Osteocyte (in vitro differentiated cells): ENCODE measurements around the gene KYAT1. TPM values are rescaled to one million over a fixed set of nuclear protein-coding genes. Genes with fewer than 3 reads are reported as not detected.

Source experiments
- DNase-seq: peaks from one replicate; pipeline ENCODE4 v3.0.0; 2021; ENCODE audit warnings: mixed read lengths; ENCODE audit not compliant: unreplicated experiment; ENCODE audit errors: extremely low spot score
- H3K27ac Mint-ChIP-seq: one replicate; pipeline ENCODE4 v1.8.0; 2021; ENCODE audit warnings: mild to moderate bottlenecking, mixed read lengths; ENCODE audit not compliant: unreplicated experiment
- H3K27me3 Mint-ChIP-seq: one replicate; pipeline ENCODE4 v1.8.0; 2021; ENCODE audit warnings: mixed read lengths; ENCODE audit not compliant: unreplicated experiment
- H3K36me3 Mint-ChIP-seq: one replicate; pipeline ENCODE4 v1.8.0; 2021; ENCODE audit warnings: mixed read lengths; ENCODE audit not compliant: unreplicated experiment
- H3K4me1 Mint-ChIP-seq: one replicate; pipeline ENCODE4 v1.8.0; 2021; ENCODE audit warnings: mixed read lengths; ENCODE audit not compliant: unreplicated experiment
- H3K4me3 Mint-ChIP-seq: one replicate; pipeline ENCODE4 v1.8.0; 2021; ENCODE audit warnings: mild to moderate bottlenecking, moderate library complexity, mixed read lengths; ENCODE audit not compliant: unreplicated experiment
- H3K9me3 Mint-ChIP-seq: one replicate; pipeline ENCODE4 v1.8.0; 2021; ENCODE audit warnings: mixed read lengths; ENCODE audit not compliant: unreplicated experiment
- CTCF ChIP-seq: fragments of 200-600 bp; sonication (generic); IDR thresholded peaks from 2 replicates; pipeline ENCODE4 v1.5.0; 2021; ENCODE audit warnings: antibody characterized with exemption, mild to moderate bottlenecking, moderate library complexity
- total RNA-seq: library from RNA; stranded (reverse); gene quantifications from 2 replicates; pipeline ENCODE4 v1.2.1, GENCODE V29; 2021

The KYAT1 gene
- total RNA-seq, 1 donor from 2014 or later: 6.5 TPM

GRCh38 chr9:128792978-128793686 is 88.6 kb downstream of the KYAT1 start:
- no peak for TF ChIP-seq CTCF
- no peak for DNase-seq

DNA sequence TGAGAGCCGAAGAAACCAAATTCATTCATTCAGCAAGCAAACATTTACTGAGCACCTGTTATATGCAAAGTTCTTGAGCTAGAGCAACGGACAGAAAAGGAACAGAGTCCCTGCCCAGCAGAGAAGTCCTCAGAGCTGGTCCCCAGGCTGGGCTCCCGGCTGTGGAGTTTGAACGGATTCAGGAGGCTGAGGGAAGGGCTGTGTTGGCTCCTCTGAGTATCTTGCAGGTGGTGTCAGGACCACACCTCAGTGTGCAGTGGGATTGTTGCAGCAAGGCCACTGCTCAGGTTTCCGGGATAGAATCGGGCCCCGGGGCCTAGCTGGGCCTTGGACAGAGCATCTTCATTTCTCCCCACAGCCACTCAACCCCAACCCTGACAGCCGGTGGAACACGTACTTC is 89.6 kb downstream of the KYAT1 start:
- Mint-ChIP-seq H3K27ac (no peak overlapping the region), H3K4me1 (peaks cover 9% of the 10 kb centered on the region)

More at GRCh38 chr9:128792978-128793686, 88.6 kb downstream of the KYAT1 start:
- Mint-ChIP-seq H3K27me3 (no peaks in the 10 kb centered on the region), H3K4me1 (peaks cover 6% of the 10 kb centered on the region), H3K9me3 (no peaks in the 10 kb centered on the region), H3K4me3 (no peak overlapping the region), H3K36me3 (peaks cover 32% of the 10 kb centered on the region), H3K27ac (no peak overlapping the region)

DNA sequence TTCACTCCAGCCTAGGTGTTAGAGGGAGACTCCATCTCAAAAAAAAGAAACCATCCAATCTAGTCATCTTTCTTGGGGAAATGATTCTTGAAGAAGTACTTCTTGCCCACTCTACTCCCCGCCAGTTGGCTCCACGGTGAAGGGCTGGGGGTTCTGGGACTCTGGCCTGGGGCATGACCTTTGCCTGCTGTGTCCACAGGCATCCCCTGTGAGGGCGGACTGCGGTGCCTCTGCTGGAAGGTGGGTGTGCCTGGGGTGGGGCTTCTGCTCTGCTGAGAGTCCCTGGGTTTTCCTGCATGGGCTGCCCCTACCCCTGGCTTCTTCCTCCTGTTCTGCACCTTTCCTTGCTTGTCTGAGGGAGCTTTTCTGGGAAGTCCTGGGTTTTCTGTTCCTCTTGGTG is 91.2 kb downstream of the KYAT1 start:
- no peak for DNase-seq
- no peak overlapping the region for H3K27ac Mint-ChIP-seq
- no peak for TF ChIP-seq CTCF
- H3K9me3 Mint-ChIP-seq: no peaks in the 10 kb centered on the region
- H3K36me3 Mint-ChIP-seq: peaks cover 26% of the 10 kb centered on the region
- H3K4me3 Mint-ChIP-seq: no peak overlapping the region
- no peaks in the 10 kb centered on the region for H3K27me3 Mint-ChIP-seq
- H3K4me1 Mint-ChIP-seq: peaks cover 14% of the 10 kb centered on the region

More for the DNA sequence above, 89.6 kb downstream of the KYAT1 start:
- H3K9me3 Mint-ChIP-seq: no peaks in the 10 kb centered on the region
- H3K36me3 Mint-ChIP-seq: peaks cover 28% of the 10 kb centered on the region
- TF ChIP-seq CTCF: no peak
- DNase-seq: no peak
- no peaks in the 10 kb centered on the region for H3K27me3 Mint-ChIP-seq
- no peak overlapping the region for H3K4me3 Mint-ChIP-seq

- TF ChIP-seq CTCF: no peak
- Mint-ChIP-seq H3K27ac (no peak overlapping the region), H3K36me3 (peaks cover 20% of the 10 kb centered on the region), H3K4me1 (peaks cover 19% of the 10 kb centered on the region), H3K4me3 (peak overlapping the region; percentile 95), H3K9me3 (no peaks in the 10 kb centered on the region), H3K27me3 (no peaks in the 10 kb centered on the region)
- no peak for DNase-seq
These were observed 93.3 kb downstream of the KYAT1 start for GRCh38 chr9:128788445-128788844.

GRCh38 chr9:128787659-128788058 is 94.1 kb downstream of the KYAT1 start:
- no peaks in the 10 kb centered on the region for H3K27me3 Mint-ChIP-seq
- H3K9me3 Mint-ChIP-seq: no peaks in the 10 kb centered on the region
- peaks cover 24% of the 10 kb centered on the region for H3K4me1 Mint-ChIP-seq
- DNase-seq: no peak
- peaks cover 12% of the 10 kb centered on the region for H3K36me3 Mint-ChIP-seq
- peak overlapping the region; percentile 79 for H3K27ac Mint-ChIP-seq
- no peak for TF ChIP-seq CTCF
- peak overlapping the region; percentile 95 for H3K4me3 Mint-ChIP-seq
